HEK293 (cell line): Measurements from ENCODE around the gene HPRT1.

Experiments
- IKZF3 ChIP-seq: fragments of 450-650 bp; IDR thresholded peaks from 2 replicates; pipeline ENCODE4 v1.5.0; 2018; ENCODE audit warnings: missing biosample characterization, mild to moderate bottlenecking, missing genetic modification characterization, moderate library complexity
- TF ChIP-seq, protein P1 (sequence below): fragments of 450-650 bp; formaldehyde crosslinking; IDR thresholded peaks from 2 replicates; pipeline ENCODE4 v1.5.1; 2016; ENCODE audit warnings: missing biosample characterization, missing genetic modification characterization

DNA sequence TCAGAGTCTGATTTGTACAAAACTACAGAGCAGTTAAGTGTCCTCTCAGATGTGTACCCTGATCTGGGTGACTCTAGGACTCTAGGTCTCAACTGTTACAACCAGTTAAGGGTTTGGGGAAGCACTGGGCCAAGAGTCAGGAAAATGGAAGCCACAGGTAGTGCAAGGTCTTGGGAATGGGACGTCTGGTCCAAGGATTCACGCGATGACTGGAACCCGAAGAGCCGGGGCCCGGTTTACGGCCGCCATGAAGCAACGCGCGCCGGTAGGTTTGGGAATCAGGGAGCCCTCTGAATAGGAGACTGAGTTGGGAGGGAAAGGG is 321 bp upstream of the HPRT1 start:
- TF ChIP-seq, protein P1, sequence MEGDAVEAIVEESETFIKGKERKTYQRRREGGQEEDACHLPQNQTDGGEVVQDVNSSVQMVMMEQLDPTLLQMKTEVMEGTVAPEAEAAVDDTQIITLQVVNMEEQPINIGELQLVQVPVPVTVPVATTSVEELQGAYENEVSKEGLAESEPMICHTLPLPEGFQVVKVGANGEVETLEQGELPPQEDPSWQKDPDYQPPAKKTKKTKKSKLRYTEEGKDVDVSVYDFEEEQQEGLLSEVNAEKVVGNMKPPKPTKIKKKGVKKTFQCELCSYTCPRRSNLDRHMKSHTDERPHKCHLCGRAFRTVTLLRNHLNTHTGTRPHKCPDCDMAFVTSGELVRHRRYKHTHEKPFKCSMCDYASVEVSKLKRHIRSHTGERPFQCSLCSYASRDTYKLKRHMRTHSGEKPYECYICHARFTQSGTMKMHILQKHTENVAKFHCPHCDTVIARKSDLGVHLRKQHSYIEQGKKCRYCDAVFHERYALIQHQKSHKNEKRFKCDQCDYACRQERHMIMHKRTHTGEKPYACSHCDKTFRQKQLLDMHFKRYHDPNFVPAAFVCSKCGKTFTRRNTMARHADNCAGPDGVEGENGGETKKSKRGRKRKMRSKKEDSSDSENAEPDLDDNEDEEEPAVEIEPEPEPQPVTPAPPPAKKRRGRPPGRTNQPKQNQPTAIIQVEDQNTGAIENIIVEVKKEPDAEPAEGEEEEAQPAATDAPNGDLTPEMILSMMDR (tag by site-specific recombination): no peak
- TF ChIP-seq IKZF3 (tag by site-specific recombination): peak; percentile 62
